IMR-90 (cell line): ENCODE data around the gene STUB1. TPM values are rescaled to one million over a fixed set of nuclear protein-coding genes. Genes with fewer than 3 reads are reported as not detected.

Experiments
- ATAC-seq: fragments of 200-7000 bp; cut with Tn5 transposase; 2 replicates; pipeline ENCODE4 v1.9.1; 2020; ENCODE audit warnings: low read depth, mild to moderate bottlenecking, moderate library complexity
- BruUV-seq: library from RNA; stranded (reverse); fragments of 400-500 nt; replicated peaks from 2 replicates; lab custom pipeline; 2021; lab: Mats Ljungman, UMichigan
- CTCF ChIA-PET: fragments of 300-600 bp; formaldehyde crosslinking; extraction: SDS; loops from one replicate; lab custom pipeline; 2021; ENCODE audit warnings: antibody characterized with exemption; lab: Yijun Ruan, JAX
- POLR2A ChIA-PET: fragments of 300-600 bp; sonication (Branson Sonifier 250); formaldehyde crosslinking; loops from one replicate; lab custom pipeline; 2022; ENCODE audit warnings: antibody characterized with exemption; ENCODE audit not compliant: unreplicated experiment; lab: Charles Lee
- DNase-seq: peaks from one replicate; pipeline ENCODE4 v3.0.0; 2013
- H2AFZ ChIP-seq: replicated peaks from 2 replicates; pipeline ENCODE3; 2013; ENCODE audit warnings: low read length, mild to moderate bottlenecking; ENCODE audit not compliant: poor library complexity
- H2AK5ac ChIP-seq: 2 replicates; pipeline ENCODE4 v1.6.1; 2013; ENCODE audit warnings: low read depth, low read length, inconsistent platforms
- H2AK9ac ChIP-seq: replicated peaks from 2 replicates; pipeline ENCODE3; 2013; ENCODE audit warnings: mild to moderate bottlenecking, low read depth, low read length, moderate library complexity; ENCODE audit not compliant: poor library complexity
- H2BK120ac ChIP-seq: 2 replicates; pipeline ENCODE4 v1.6.1; 2013; ENCODE audit warnings: low read depth, low read length, inconsistent platforms
- H2BK15ac ChIP-seq: 3 replicates; pipeline ENCODE4 v1.6.1; 2013; ENCODE audit warnings: low read depth, low read length, inconsistent platforms
- H2BK20ac ChIP-seq: 2 replicates; pipeline ENCODE4 v1.6.1; 2013; ENCODE audit warnings: low read depth, mild to moderate bottlenecking, inconsistent platforms, low read length, moderate library complexity
- H2BK5ac ChIP-seq: 2 replicates; pipeline ENCODE4 v1.6.1; 2013; ENCODE audit warnings: mild to moderate bottlenecking, low read depth, low read length, inconsistent platforms; ENCODE audit not compliant: poor library complexity, severe bottlenecking
- H3K14ac ChIP-seq: replicated peaks from 2 replicates; pipeline ENCODE4 v1.6.1; 2013; ENCODE audit warnings: low read depth, low read length, inconsistent platforms
- H3K18ac ChIP-seq: 2 replicates; pipeline ENCODE4 v1.6.1; 2013; ENCODE audit warnings: low read depth, low read length, control low read depth
- H3K23ac ChIP-seq: 2 replicates; pipeline ENCODE4 v1.6.1; 2013; ENCODE audit warnings: low read depth, low read length, inconsistent platforms
- H3K27ac ChIP-seq: 2 replicates; pipeline ENCODE4 v1.5.1; 2013; ENCODE audit warnings: mild to moderate bottlenecking, control low read depth, low read length; ENCODE audit not compliant: insufficient read depth
- H3K27me3 ChIP-seq: 2 replicates; pipeline ENCODE4 v1.6.1; 2013; ENCODE audit warnings: low read length; ENCODE audit not compliant: control insufficient read depth, insufficient read depth
- H3K36me3 ChIP-seq: 2 replicates; pipeline ENCODE4 v1.6.1; 2013; ENCODE audit warnings: low read length, mixed read lengths; ENCODE audit not compliant: control insufficient read depth, insufficient read depth
- H3K4ac ChIP-seq: 2 replicates; pipeline ENCODE4 v1.6.1; 2013; ENCODE audit warnings: low read depth, low read length, inconsistent platforms
- H3K4me1 ChIP-seq: 2 replicates; pipeline ENCODE4 v1.6.1; 2013; ENCODE audit warnings: low read length, mixed read lengths; ENCODE audit not compliant: control insufficient read depth, insufficient read depth
- H3K4me2 ChIP-seq: 2 replicates; pipeline ENCODE4 v1.6.1; 2013; ENCODE audit warnings: low read depth, mild to moderate bottlenecking, control low read depth, low read length, moderate library complexity
- H3K4me3 ChIP-seq: 2 replicates; pipeline ENCODE4 v1.5.1; 2013; ENCODE audit warnings: low read depth, mild to moderate bottlenecking, control low read depth, low read length, moderate library complexity; ENCODE audit not compliant: insufficient read depth
- H3K56ac ChIP-seq: 2 replicates; pipeline ENCODE4 v1.6.1; 2013; ENCODE audit warnings: low read length, inconsistent platforms; ENCODE audit not compliant: insufficient read depth; ENCODE audit errors: extremely low read depth
- H3K79me1 ChIP-seq, 2 experiments: 2 replicates each; pipeline ENCODE4 v1.6.1; 2013; ENCODE audit warnings: low read length in 2 of 2, inconsistent platforms in 1 of 2, low read depth in 1 of 2
- H3K9ac ChIP-seq: 2 replicates; pipeline ENCODE4 v1.6.1; 2013; ENCODE audit warnings: low read depth, low read length, control low read depth
- H3K9me1 ChIP-seq: 2 replicates; pipeline ENCODE4 v1.6.1; 2013; ENCODE audit warnings: low read length, inconsistent platforms; ENCODE audit not compliant: insufficient read depth
- H3K9me3 ChIP-seq: 2 replicates; pipeline ENCODE4 v1.6.1; 2013; ENCODE audit warnings: low read length; ENCODE audit not compliant: control insufficient read depth, insufficient read depth
- H4K20me1 ChIP-seq: 2 replicates; pipeline ENCODE4 v1.6.1; 2013; ENCODE audit warnings: low read length, inconsistent platforms; ENCODE audit not compliant: insufficient read depth
- H4K5ac ChIP-seq: 2 replicates; pipeline ENCODE4 v1.6.1; 2013; ENCODE audit warnings: mild to moderate bottlenecking, low read depth, low read length, control low read depth
- H4K8ac ChIP-seq, 2 experiments: 2 replicates each; pipeline ENCODE4 v1.6.1; 2013; ENCODE audit warnings: low read depth in 2 of 2, low read length in 2 of 2, control low read depth in 1 of 2, inconsistent platforms in 1 of 2
- H4K91ac ChIP-seq: 2 replicates; pipeline ENCODE4 v1.6.1; 2013; ENCODE audit warnings: low read depth, low read length, inconsistent platforms; ENCODE audit not compliant: insufficient read depth
- ELK1 ChIP-seq: fragments of 150-350 bp; IDR thresholded peaks from 2 replicates; pipeline ENCODE4 v1.6.1; 2016; ENCODE audit warnings: low read depth, mild to moderate bottlenecking, low read length, moderate library complexity, borderline replicate concordance
- FOS ChIP-seq: fragments of 150-350 bp; IDR thresholded peaks from 2 replicates; pipeline ENCODE4 v1.6.1; 2016; ENCODE audit warnings: low read depth, low read length
- MXI1 ChIP-seq: IDR thresholded peaks from 2 replicates; pipeline ENCODE4 v1.6.1; 2012; ENCODE audit warnings: low read depth, mild to moderate bottlenecking, low read length, moderate library complexity, borderline replicate concordance
- POLR2A ChIP-seq: IDR thresholded peaks from 2 replicates; pipeline ENCODE4 v1.6.1; 2012; ENCODE audit warnings: mild to moderate bottlenecking, low read depth, low read length
- RAD21 ChIP-seq: IDR thresholded peaks from 2 replicates; pipeline ENCODE4 v1.6.1; 2012; ENCODE audit warnings: low read length, improper control_type of control experiment
- WGBS, 2 experiments: methylation state at CpG; one replicate each; pipeline versions ENCODE4 v1.1.5 to v1.1.7; 2013; ENCODE audit warnings: missing lambda C conversion rate in 2 of 2; ENCODE audit not compliant: insufficient read length in 1 of 2; ENCODE audit errors: extremely low coverage in 2 of 2; 5-methylcytosine and 5-hydroxymethylcytosine counted together
- dilution Hi-C: fragments of 300-500 bp; cut with HindIII; formaldehyde crosslinking; loops from one replicate; pipeline ENCODE4 v1.14.3; 2018; ENCODE audit warnings: low sequenced_read_pairs; ENCODE audit not compliant: unreplicated experiment
- in situ Hi-C: fragments of 300-500 bp; cut with MboI; formaldehyde crosslinking; loops from 3 replicates; pipeline ENCODE4 v1.14.3; 2019; ENCODE audit warnings: low sequenced_read_pairs, inconsistent platforms, mixed read lengths
- intact Hi-C: fragments of 100-400 bp; cut with micrococcal nuclease; formaldehyde crosslinking; loops from 2 replicates; pipeline ENCODE4 v1.10.0; 2022
- polyA plus RNA-seq, 3 experiments: library from polyadenylated mRNA; depleted of rRNA; stranded (reverse); fragments of >200 nt; gene quantifications; 2 replicates each; pipeline ENCODE4 v1.2.3, GENCODE V29; 2012; ENCODE audit warnings: low replicate concordance in 1 of 3
- total RNA-seq: library from RNA; depleted of rRNA; stranded (reverse); fragments of >200 nt; gene quantifications from 2 replicates; pipeline ENCODE4 v1.2.3, GENCODE V29; 2012

The STUB1 gene
- total and polyA plus RNA-seq, 2 of the 4 experiments (the other 2 are of a cell fraction) = 183 to 186 TPM

GRCh38 chr16:700684-701584 lies 20.7 kb downstream of the STUB1 start:
- no peak overlapping the region for H2BK5ac ChIP-seq
- ATAC-seq = peak; percentile 88
- DNase-seq = no peak
- no peak overlapping the region for H3K56ac ChIP-seq
- no peak overlapping the region for H3K27ac ChIP-seq
- H3K9me3 ChIP-seq = no peaks in the 10 kb centered on the region
- H2AFZ ChIP-seq = no peak overlapping the region
- H2BK15ac ChIP-seq = no peak overlapping the region
- H3K9ac ChIP-seq = no peak overlapping the region
- peaks cover 69% of the 10 kb centered on the region for H3K27me3 ChIP-seq
- no peak overlapping the region for H3K4me2 ChIP-seq
- H2BK120ac ChIP-seq = no peak overlapping the region
- dilution Hi-C loops (no loop called here), intact Hi-C loops (no loop called here), in situ Hi-C loops (loop anchor here (25.0 kb wide), 1 partner anchor 361 kb away; the partner anchor contains the start of gene SSTR5)
- no TSS peak for BruUV-seq
- H4K91ac ChIP-seq = no peak overlapping the region
- H3K36me3 ChIP-seq = no peaks in the 10 kb centered on the region
- H3K9me1 ChIP-seq = no peaks in the 10 kb centered on the region
- H2AK9ac ChIP-seq = no peak overlapping the region
- H4K8ac ChIP-seq = no peak overlapping the region
- peaks cover 5% of the 10 kb centered on the region for H4K20me1 ChIP-seq
- no peak overlapping the region for H3K4ac ChIP-seq
- POLR2A ChIA-PET = no interaction called here
- no peaks in the 10 kb centered on the region for H3K4me1 ChIP-seq
- no peak overlapping the region for H3K23ac ChIP-seq
- no peak overlapping the region for H2BK20ac ChIP-seq
- H3K4me3 ChIP-seq = no peak overlapping the region
- no peak overlapping the region for H3K18ac ChIP-seq
- H3K14ac ChIP-seq = no peak overlapping the region
- H3K79me1 ChIP-seq = no peaks in the 10 kb centered on the region
- H4K5ac ChIP-seq = no peak overlapping the region
- no peak overlapping the region for H2AK5ac ChIP-seq
- CTCF ChIA-PET = interaction anchor here (0.6 kb wide), 1 partner anchor 1194 kb away, joined by 3 read pairs; no protein-coding TSS in a partner anchor
- 6% methylated on average over 36 of the region's 76 CpGs; no CpG with 5 or more reads in 1 of the 2 experiments for WGBS, 2 experiments
- TF ChIP-seq FOS (no peak), MXI1 (peak; percentile 42; the same call in 1 of the 2 replicates), ELK1 (no peak), RAD21 (no peak), POLR2A (no peak)
